DMS79 treated with DMSO at 0.1 percent for 48 hours (cell line): ENCODE data around the gene PRM3.

Source experiments
- DNase-seq: peaks from one replicate; lab custom pipeline; 2025; lab: John Stamatoyannopoulos, UW

PRM3 gene

DNA sequence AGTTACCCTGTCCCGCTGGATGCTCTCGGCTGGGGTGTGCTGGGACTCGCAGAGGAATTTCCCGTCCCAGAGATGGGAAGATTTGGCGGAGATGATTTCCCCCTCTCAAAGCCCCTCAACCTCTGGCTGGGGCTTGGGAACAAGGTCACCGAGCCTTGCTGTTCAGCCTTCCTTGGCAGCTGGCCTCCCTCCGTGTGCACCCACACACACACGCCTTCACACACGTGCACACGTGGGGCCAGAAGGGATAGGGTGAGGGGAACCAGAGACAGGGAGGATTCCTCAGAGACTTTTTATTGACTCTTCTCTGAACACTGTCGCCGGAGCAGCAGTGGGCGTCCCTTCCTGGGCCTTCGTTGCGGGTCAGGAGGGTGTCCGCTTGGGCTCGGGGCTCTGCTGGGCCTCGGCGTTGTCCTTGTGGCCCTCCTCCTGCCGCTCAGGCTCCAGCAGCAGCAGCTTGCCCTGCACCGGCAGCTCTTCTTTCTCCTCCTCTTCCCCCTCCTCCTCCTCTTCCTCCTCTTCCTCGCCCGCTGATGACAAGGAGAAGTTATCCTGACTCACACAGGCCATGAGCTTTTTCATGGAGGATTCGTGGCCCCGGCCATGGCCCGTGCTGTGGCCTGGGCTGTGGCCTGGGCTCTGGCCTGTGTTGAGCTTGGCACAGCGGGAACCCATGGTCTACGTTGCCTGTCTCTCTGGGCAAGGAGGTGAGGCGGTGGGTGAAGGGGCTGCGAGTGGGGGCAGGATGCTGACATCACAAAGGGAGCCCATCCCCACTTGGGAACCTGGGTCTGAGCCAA lies at the start of gene PRM3:
PRM3 (minus strand) TSS at position 709 of the 800 bp plus-strand sequence; CDS start at position 675, 34 bp downstream.
- DNase-seq = no peak

DNA sequence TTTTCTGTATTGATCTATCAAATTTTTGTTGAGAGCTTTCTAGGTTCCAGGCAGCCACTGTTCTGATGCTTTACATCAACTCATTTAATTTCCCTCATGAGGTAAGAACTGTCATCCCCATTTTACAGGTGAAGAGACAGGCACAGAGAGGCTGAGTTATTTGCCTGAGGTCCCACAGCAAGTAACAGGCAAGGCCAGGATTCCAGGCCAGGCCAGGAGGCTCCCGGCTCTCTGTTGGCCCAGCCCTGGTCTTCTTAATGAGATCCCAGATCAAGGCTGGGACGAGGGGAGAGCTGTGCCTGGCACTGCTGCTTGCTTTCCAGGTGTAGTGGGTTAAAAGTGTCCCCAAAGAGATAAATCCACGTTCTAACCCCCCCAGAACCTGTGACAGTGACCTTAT lies 49.4 kb upstream of the PRM3 start:
- no peak for DNase-seq

DNA sequence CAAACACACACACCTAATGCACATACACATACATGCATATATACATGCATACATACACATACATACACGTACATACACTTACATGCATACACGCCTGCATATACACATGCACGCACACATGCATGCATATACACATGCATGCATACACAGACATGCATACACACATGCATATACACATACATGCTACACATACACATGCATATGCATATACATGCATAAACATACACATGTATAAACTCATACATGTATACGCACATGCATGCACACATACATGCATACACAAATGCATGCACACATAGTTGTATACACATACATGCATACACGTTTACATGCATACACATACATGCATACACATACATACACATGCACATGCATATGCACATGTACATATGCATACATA lies 48.2 kb upstream of the PRM3 start:
- DNase-seq = no peak

GRCh38 chr16:11320170-11320569 lies 46.7 kb upstream of the PRM3 start:
- no peak for DNase-seq

GRCh38 chr16:11319529-11320146 lies 46.2 kb upstream of the PRM3 start:
- no peak for DNase-seq

- DNase-seq = no peak
These were observed 45.4 kb upstream of the PRM3 start for GRCh38 chr16:11318817-11319216.

DNA sequence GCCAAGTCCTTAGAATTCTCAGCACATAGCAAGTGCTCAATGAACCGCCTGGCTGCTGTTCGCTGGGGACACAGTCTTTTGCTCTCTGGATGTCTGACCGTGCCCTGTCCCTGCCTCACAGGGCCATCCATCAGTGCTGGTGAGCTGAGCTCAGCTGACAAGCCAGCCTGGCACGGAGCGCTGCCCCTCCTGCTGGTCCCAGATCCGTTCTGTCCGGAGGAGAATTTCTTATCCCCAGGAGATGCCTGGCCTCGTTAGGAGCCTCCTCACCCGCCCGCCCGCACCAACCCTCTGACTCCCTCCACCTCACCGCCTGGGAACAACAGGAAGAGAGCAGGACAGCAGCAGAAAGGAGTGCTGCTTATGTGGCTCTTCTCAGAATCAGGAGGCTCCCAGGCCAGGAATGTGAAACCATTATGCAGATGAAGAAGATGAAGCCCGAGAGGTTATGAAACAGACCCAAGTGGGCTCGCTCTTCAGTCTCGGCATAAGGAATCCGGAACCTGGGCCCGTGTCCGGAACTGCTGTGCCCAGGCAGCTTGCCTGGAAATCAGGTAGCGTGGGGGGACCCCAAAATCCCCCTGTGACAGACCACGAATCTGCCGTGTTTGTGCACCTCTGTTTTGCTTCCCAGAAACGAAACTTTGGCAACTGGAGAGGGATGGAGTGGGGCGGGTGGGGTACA lies 43.0 kb upstream of the PRM3 start:
- DNase-seq = no peak

DNA sequence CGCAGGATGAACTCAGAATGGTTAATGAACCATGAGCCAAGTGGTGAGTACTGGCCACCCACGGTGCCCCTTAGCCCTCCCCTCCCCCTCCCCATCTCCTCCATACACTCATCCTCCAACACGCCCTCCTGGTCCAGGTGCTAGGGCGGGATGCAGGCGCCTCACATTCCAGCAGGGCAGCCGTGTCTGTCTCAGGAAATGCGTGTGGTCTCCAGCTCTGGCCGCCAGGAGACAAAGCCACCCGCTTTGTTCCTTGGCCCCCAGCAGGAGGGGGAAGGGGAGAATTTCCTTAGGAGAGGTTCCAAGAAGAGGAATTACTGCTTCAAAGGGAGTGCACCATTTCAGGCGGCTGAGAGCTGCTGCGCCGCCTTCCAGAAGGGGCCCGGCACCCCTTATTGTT lies 42.1 kb upstream of the PRM3 start:
- peak; percentile 13 for DNase-seq

- DNase-seq = no peak
These were observed 41.0 kb upstream of the PRM3 start for GRCh38 chr16:11314309-11314894.

DNA sequence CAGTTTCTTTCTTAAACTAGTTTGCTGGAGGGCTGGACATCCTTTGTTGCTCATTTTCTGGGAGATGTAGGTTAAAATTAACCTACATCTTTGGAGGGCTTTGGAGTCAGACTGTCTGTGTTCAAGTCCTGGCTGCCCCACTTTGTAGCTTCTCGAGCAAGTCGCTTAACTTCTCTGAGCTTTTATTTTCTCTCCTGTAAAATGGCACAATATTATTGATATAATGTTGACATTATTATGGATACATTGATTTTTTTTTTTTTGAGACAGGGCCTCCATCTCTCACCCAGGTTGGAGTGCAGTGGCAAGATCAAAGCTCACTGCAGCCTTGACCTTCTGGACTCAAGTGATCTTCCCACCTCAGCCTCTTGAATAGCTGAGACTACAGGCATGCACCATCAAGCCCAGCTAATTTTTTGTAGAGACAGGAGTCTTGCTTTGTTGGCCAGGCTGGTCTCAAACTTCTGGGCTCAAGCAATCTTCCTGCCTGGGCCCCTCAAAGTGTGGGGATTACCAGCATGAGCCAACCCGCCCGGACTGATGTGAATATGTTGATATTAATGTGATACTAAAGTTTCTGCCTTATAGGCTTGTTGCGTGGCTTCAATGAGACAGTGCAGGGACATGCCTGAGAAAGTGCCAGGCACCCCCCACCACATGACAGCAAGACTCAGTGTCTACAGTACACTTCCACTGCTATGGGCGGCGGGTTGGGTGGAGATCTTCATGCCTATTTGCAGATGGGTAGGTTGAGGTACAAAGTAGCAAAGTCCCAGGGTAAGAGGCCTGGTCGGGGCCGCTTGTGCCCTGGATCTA lies 40.3 kb upstream of the PRM3 start:
- DNase-seq = no peak

- DNase-seq = peak; percentile 74
These were observed 39.5 kb upstream of the PRM3 start for GRCh38 chr16:11312718-11313492.

GRCh38 chr16:11310997-11311561 lies 37.6 kb upstream of the PRM3 start:
- no peak for DNase-seq

DNA sequence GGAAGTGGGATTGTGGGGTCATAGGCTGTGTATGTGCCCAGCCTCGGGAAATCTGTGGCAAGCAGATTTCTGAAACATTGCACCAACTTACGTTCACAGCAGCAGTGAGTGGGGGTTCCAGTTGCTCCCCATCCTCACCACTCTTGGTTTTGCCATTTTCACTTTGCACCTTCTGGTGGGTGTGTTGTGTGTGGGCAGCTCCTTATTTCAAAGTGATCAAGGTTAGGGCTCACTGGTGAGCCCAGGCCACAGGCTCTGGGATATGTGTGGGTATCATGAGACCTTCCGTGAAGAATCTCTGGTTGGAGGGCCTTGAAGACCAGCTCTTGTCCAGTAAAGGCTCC lies 37.2 kb upstream of the PRM3 start:
- DNase-seq = no peak

- DNase-seq = no peak
These were observed 36.6 kb upstream of the PRM3 start for GRCh38 chr16:11309895-11310633.

DNA sequence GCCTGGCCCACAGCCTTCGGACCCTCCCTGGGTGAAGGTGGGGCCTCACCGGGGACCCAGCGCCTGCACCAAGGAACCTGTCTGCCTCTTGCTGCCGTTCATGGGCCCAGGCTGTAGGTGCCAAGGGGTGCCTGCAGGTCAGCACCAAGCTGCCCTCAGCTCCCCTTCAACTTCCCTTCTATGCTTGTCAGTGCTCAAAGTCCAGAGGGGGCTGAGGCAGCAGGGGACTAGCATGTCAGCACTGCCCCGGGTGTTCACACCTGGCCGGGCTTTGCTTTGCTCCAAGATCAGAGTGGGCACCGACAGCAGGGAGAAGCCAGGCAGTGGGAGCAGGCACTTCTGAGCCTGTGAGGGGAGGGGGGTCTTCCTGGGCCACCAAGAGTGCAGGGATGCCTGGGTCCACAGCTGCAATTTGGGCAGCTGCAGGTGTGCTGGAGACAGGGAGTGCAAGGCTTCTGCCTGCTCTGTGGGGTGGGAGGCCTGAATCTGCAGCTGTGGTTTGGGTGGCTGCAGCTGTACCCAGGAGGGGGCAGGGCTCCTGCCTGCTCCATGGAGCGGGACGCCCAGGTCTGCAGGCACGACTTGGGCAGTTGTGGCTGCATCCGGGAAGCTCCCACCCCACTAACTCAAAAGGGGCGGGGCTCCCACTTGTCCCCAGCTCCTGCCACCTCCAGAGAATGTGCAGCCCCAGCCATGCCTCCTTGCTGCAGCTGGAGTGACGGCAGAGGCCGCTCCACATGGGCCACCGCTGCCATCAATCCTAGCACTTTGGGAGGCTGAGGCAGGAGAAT lies 35.3 kb upstream of the PRM3 start:
- DNase-seq = no peak

DNA sequence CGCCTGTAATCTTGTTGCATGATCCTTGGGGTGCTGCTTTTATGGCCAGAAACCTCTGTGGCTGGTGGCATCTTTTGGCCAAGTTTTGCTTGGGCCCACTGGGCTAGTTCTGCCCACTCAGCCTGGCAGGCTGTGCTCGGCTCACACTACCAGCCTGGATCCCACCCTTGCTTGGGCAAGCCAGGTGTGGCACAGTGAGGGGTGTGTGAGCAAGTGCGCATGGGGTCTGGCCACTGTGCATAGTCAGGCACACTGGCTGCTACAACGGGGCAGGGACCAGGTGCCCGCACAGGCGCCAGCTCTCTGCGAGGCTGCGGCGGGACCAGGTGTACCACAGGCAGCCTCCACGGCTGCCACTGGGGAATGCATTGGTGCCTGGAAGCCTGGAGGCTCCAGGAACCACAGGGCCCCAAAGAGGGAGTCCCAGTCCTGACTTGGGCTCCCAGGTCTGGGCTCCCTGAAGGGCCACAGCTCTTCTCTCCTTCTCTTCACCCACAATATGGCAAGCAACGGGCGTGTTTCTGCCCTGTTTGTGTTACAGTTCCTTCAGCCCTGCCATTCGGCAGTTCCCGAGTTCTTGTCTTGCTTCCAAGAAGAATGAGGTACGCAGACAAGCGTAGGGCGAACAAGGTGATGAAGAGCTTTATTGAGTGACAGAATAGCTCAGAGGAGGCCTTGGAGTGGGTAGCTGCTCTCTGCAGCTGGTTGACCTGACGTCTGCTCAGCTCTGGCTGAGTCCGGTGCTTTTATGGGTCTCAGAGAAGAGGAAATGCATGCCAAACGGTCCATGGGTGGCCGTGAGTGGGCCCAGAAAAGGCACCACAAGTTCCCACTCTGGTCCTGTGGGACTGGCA lies 34.4 kb upstream of the PRM3 start:
- no peak for DNase-seq

- no peak for DNase-seq
These were observed 33.7 kb upstream of the PRM3 start for GRCh38 chr16:11306997-11307638.

DNA sequence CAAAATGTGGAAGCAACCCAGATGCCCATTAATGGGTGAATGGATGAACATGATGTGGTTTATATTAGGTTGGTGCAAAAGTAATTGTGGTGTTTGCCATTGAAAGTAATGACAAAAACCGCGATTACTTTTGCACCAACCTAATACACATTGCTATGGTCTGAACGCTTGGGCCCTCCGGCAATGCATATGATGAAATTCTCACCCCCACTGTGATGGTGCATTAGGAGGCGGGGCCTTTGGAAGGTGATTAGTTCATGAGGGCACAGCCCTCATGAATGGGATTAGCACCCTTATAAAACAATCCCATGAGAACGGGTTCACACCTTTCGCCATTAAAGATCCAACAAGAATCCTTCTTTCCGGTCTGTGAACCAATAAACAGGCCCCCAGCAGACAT lies 33.0 kb upstream of the PRM3 start:
- no peak for DNase-seq
